HL-60 (cell line): ENCODE results near the gene SDK1.

Experiments
- GABPA ChIP-seq: IDR thresholded peaks from 2 replicates; pipeline ENCODE4 v1.6.1; 2012; ENCODE audit warnings: low read depth
- TF ChIP-seq, protein P1 (sequence below): IDR thresholded peaks from one replicate; pipeline ENCODE4 v1.5.1; 2011; ENCODE audit warnings: low read length, control low read depth, inconsistent platforms; ENCODE audit not compliant: insufficient read depth

- TF ChIP-seq, protein P1, sequence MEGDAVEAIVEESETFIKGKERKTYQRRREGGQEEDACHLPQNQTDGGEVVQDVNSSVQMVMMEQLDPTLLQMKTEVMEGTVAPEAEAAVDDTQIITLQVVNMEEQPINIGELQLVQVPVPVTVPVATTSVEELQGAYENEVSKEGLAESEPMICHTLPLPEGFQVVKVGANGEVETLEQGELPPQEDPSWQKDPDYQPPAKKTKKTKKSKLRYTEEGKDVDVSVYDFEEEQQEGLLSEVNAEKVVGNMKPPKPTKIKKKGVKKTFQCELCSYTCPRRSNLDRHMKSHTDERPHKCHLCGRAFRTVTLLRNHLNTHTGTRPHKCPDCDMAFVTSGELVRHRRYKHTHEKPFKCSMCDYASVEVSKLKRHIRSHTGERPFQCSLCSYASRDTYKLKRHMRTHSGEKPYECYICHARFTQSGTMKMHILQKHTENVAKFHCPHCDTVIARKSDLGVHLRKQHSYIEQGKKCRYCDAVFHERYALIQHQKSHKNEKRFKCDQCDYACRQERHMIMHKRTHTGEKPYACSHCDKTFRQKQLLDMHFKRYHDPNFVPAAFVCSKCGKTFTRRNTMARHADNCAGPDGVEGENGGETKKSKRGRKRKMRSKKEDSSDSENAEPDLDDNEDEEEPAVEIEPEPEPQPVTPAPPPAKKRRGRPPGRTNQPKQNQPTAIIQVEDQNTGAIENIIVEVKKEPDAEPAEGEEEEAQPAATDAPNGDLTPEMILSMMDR: no peak
- no peak for TF ChIP-seq GABPA
Measured at GRCh38 chr7:3585826-3586225, 284.8 kb downstream of the SDK1 start.
